HG03045 (cell line): ENCODE results near the gene CHMP4A.
"Not testable (repeated sequence)": the region's sequence is repeated elsewhere in the genome, so short reads cannot be mapped to it uniquely, and the experiment has no call there.

Experiments used
- ATAC-seq: cut with Tn5 transposase; IDR thresholded peaks from one replicate; pipeline ENCODE4 v1.9.1; 2021; ENCODE audit warnings: mild to moderate bottlenecking, moderate library complexity; ENCODE audit not compliant: unreplicated experiment

The CHMP4A gene

GRCh38 chr14:24226473-24226872 is 13.2 kb upstream of the CHMP4A start:
- ATAC-seq: no peak

GRCh38 chr14:24224618-24225071 is 11.4 kb upstream of the CHMP4A start:
- no peak for ATAC-seq

- not testable (repeated sequence) for ATAC-seq
Measured at GRCh38 chr14:24222987-24223386, 9.7 kb upstream of the CHMP4A start.

- no peak for ATAC-seq
Measured at GRCh38 chr14:24219521-24219920, 6.2 kb upstream of the CHMP4A start.

GRCh38 chr14:24219080-24219479 is 5.8 kb upstream of the CHMP4A start:
- no peak for ATAC-seq

GRCh38 chr14:24216876-24217275 is 3.6 kb upstream of the CHMP4A start:
- ATAC-seq: not testable (repeated sequence)

GRCh38 chr14:24216345-24216699 is 3.0 kb upstream of the CHMP4A start:
- no peak for ATAC-seq

- ATAC-seq: peak; percentile 61
Measured at GRCh38 chr14:24215495-24216344, 2.4 kb upstream of the CHMP4A start, which contains the start of gene MDP1. MDP1 (minus strand) TSS chr14:24216066; CDS start chr14:24215955, 111 bp downstream.

- ATAC-seq: no peak
Measured at GRCh38 chr14:24213866-24214662, 776 bp upstream of the CHMP4A start.

GRCh38 chr14:24211311-24211710 is 2.0 kb downstream of the CHMP4A start:
- no peak for ATAC-seq

GRCh38 chr14:24207625-24208024 is 5.7 kb downstream of the CHMP4A start:
- ATAC-seq: no peak

- ATAC-seq: no peak
Measured at GRCh38 chr14:24207104-24207551, 6.2 kb downstream of the CHMP4A start.

- no peak for ATAC-seq
Measured at GRCh38 chr14:24206260-24207103, 6.8 kb downstream of the CHMP4A start.

GRCh38 chr14:24204163-24205146 is 8.8 kb downstream of the CHMP4A start:
- ATAC-seq: no peak

GRCh38 chr14:24203249-24203886 is 9.9 kb downstream of the CHMP4A start:
- ATAC-seq: not testable (repeated sequence)

GRCh38 chr14:24202538-24202937 is 10.8 kb downstream of the CHMP4A start:
- not testable (repeated sequence) for ATAC-seq

GRCh38 chr14:24198814-24199524 is 14.3 kb downstream of the CHMP4A start:
- no peak for ATAC-seq

- no peak for ATAC-seq
Measured at GRCh38 chr14:24197056-24197450, 16.2 kb downstream of the CHMP4A start.
